Daoy (cell line): Measurements from ENCODE around the gene TRIM44. TPM values are rescaled to one million over a fixed set of nuclear protein-coding genes. Genes with fewer than 3 reads are reported as not detected.

Experiments
- DNase-seq: peaks from one replicate; pipeline ENCODE4 v3.0.0-alpha.2; 2015; ENCODE audit warnings: low read depth
- total RNA-seq: library from RNA; depleted of rRNA; stranded (reverse); fragments of >200 nt; shearing (Covaris generic); gene quantifications from 2 replicates; pipeline ENCODE4 v1.2.3, GENCODE V29; 2014

TRIM44 gene
- total RNA-seq, 1 experiment from 2014 or later, result 28.9 TPM

DNA sequence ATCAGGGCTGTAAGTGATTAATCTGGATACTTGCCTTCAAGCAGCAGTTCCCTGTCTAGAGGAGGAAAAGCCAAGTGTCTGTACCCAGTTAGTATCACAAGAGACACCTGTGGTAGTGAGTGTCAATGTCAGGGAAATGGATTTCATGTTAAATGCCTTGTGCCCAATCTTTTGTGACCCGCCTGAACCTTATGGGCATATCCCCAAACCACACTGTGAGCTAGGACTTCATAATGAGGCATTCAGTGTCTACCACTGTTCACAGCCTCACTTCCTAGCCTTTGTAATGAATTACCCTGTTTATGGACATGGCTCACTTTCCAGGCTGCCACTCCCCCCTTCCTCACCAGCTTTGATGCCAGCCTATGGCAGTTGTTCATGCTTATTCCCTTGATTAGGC, 125.1 kb downstream of the TRIM44 start:
- DNase-seq, result no peak

- no peak for DNase-seq
Measured at GRCh38 chr11:35791088-35791958, 128.7 kb downstream of the TRIM44 start.

- DNase-seq, result no peak
Measured at GRCh38 chr11:35792148-35792845, 129.7 kb downstream of the TRIM44 start.

DNA sequence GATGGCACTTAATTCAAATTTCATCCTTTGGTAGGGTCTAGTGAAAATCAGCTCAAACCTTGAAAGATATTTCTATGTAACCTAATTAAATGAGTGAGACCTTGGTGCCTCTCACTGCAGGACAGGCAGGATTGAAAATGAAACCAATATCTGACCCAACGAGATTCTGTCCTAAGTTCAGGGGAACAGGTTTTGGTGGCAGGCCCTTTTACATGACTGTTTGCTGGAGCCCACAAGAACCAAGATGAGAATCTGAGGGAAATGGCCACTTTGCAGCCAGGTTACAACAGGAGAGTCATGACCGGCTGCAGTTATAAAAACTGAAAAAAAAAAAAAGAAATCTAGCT, 130.2 kb downstream of the TRIM44 start:
- no peak for DNase-seq

GRCh38 chr11:35794333-35794732, 131.8 kb downstream of the TRIM44 start:
- no peak for DNase-seq

DNA sequence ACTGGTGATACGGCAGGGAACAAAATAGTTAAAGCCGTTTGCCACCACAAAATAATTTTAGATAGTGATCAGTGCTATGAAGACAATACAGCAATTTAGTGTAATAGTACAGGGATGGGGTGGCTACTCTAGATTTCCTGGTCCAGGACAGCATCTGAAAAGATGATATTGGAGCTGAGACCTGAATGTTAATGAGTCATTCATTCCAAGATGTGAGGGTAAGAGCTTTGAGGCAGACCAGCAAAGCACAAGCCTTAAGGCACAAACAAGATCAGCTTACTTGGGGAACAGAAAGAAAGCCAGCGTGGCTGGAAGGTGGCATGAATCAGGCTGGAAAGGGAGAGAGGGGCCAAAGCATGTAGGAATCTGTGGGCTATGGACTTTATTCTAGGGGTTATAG, 132.3 kb downstream of the TRIM44 start:
- DNase-seq, result peak; percentile 57

GRCh38 chr11:35796562-35796961, 134.0 kb downstream of the TRIM44 start:
- peak; percentile 68 for DNase-seq

GRCh38 chr11:35798423-35798822, 135.8 kb downstream of the TRIM44 start:
- no peak for DNase-seq

DNA sequence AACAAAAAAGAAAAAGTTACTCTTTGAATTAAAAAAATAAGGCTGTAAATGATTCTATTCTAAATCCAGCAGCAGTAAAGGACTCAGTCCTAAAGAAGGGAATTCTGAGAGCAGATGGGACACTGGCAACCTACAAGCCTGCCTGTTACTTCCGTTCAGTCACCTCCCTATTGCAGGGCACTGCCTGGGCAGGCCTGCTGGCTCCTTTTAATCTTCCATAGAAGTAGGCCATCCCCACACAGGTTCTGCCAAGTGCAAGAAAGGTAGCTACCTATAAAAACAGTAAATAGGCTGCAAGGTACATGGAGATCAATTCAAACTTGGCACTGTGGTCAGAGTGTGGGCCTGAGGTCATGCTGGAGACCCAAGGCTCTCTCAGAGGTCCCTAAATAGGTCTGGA, 136.4 kb downstream of the TRIM44 start:
- no peak for DNase-seq

GRCh38 chr11:35799655-35800054, 137.1 kb downstream of the TRIM44 start:
- no peak for DNase-seq

- DNase-seq, result no peak
Measured at GRCh38 chr11:35800970-35801953, 138.7 kb downstream of the TRIM44 start.

DNA sequence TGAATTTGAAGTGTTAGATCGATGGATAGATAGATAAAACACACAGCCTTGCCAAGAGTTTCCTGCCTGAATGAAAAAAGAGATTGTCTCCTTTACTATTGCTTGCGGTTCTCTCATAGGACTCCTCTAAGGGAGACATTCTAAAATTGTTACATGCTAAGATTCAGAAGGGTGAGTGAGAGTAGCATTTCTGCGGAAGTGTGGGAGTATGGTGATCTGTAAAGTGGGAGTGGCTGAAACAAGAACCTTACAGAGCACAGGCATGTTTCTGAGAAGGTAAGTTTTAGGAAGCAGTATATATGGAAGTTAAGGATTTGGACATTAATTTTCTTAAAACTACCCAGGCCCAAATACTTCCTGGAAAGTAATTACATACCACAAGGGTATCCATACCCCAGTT, 139.6 kb downstream of the TRIM44 start:
- DNase-seq, result no peak

DNA sequence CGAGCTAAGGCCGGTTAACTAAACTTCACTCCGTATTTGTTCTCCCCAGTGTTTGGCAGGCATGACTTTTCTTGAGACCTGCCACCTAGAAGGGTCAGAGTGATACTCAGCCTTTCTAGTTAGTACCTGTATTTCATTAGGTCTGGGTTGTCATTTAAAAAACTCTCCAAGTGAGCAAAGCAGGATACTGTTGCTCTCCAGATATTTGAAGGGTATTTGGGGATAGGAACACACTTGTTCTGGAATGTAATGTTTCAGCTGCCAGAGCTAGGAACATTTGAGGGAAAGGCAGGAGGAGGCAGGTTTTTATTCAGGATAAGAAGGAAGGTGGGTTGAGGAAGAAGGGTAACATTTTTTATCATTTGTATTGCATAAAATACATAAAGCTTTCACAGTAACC, 140.1 kb downstream of the TRIM44 start:
- DNase-seq, result no peak

DNA sequence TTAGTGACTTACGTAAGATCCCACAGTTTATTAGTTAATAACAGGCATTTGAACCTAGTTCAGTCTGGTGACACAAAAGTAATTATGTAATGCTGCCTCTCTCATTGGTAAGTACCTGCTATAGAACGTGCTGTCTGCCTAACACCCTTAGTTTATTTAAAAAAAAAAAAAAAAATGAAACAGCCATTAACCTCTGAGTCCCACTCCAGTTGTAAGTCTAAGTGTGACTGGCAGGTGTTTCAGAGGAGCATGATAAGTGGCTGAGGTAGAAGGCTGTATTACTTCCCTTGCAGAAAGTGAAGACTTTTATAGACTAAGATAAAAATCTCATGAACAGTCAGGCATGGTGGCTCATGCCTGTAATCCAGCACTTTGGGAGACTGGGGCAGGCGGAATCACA, 140.5 kb downstream of the TRIM44 start:
- DNase-seq, result no peak

DNA sequence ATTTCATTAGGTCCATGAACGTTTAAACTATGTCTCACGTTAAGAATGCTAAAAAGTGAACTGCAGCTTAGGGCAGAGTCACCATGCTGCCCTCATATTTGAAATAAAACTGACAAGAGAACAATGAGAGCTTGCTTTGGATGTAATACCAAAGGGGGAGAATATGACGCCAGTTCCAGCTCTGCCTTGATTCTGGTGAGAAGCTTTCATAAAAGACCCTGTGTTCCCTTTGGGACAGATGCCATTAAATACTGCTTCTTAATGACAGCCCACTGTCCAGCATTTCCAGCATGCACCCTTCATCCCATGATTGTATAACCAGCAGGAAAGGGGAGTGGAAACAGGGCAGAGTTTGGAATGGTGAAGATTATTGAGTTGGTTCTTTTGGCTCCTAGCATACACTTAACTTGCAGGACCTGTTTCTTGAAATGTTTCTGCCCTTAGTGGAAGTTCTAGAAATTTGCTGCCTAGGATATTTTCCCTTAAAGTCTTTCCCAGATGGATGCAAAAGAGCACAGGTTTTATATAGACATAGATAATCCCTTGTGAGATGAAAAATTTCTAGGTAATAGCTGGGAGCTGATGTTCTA, 142.0 kb downstream of the TRIM44 start:
- DNase-seq, result no peak

GRCh38 chr11:35809561-35809960, 147.0 kb downstream of the TRIM44 start:
- DNase-seq, result no peak

- no peak for DNase-seq
Measured at GRCh38 chr11:35810045-35810645, 147.6 kb downstream of the TRIM44 start.

GRCh38 chr11:35811783-35812182, 149.2 kb downstream of the TRIM44 start:
- no peak for DNase-seq

- no peak for DNase-seq
Measured at GRCh38 chr11:35812828-35813227, 150.3 kb downstream of the TRIM44 start.

DNA sequence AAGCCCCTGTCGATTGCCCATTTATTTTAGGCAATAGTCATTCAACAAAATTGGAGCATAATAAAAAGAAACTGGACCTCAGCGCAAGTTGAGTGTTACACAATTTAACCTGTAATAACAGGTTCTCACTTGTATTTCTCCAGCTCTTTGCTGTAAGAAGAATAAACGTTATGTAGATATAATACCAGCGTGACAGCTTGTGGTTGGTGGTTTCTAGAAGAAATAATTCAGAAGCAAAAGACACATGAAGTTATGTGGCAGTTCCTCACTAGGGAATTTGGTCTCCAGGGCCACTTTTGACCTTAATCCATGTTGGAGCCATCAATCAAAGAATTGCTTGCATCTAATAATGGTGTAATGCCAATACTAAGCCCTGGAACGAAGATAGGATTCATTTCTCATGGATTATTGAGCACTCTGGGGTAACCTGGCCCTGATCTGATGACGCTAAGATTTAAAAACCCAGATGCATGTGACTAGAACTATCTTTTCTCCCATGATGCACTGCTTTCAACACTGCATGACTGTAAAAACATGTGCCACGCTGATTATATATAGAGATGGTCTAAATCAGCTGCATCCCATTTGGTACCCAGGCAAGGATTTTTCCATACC, 151.6 kb downstream of the TRIM44 start:
- no peak for DNase-seq
